Hepatocyte (in vitro differentiated cells): Measurements from ENCODE around the gene FCHSD2. TPM values are rescaled to one million over a fixed set of nuclear protein-coding genes. Genes with fewer than 3 reads are reported as not detected.
A peak's percentile ranks its signal among the peaks of the same experiment; 100 is the strongest.

ENCODE experiments used
- DNase-seq: peaks from one replicate; pipeline ENCODE4 v3.0.0-alpha.2; 2016; ENCODE audit warnings: low spot score
- H2AFZ ChIP-seq: fragments of 200-600 bp; sonication (generic); 2 replicates; pipeline ENCODE4 v1.6.0; 2016; ENCODE audit warnings: antibody characterized with exemption, mild to moderate bottlenecking
- H3K27ac ChIP-seq: fragments of 200-600 bp; sonication (generic); 2 replicates; pipeline ENCODE4 v1.5.1; 2016; ENCODE audit warnings: mild to moderate bottlenecking
- H3K27me3 ChIP-seq: fragments of 200-600 bp; sonication (generic); 2 replicates; pipeline ENCODE4 v1.6.1; 2016
- H3K36me3 ChIP-seq: fragments of 200-600 bp; sonication (generic); replicated peaks from 2 replicates; pipeline ENCODE4 v1.5.1; 2016; ENCODE audit warnings: low read depth; ENCODE audit not compliant: insufficient read depth
- H3K4me1 ChIP-seq: fragments of 200-600 bp; sonication (generic); 2 replicates; pipeline ENCODE4 v1.5.1; 2016; ENCODE audit warnings: mild to moderate bottlenecking, moderate library complexity; ENCODE audit not compliant: insufficient read depth
- H3K4me2 ChIP-seq: fragments of 200-600 bp; sonication (generic); 2 replicates; pipeline ENCODE4 v1.6.0; 2016
- H3K4me3 ChIP-seq: fragments of 200-600 bp; sonication (generic); 2 replicates; pipeline ENCODE4 v1.5.1; 2016; ENCODE audit warnings: mild to moderate bottlenecking
- H3K79me2 ChIP-seq: fragments of 200-600 bp; sonication (generic); 2 replicates; pipeline ENCODE4 v1.6.0; 2017; ENCODE audit warnings: mild to moderate bottlenecking
- H3K9me2 ChIP-seq: fragments of 200-600 bp; sonication (generic); replicated peaks from 2 replicates; pipeline ENCODE4 v1.6.0; 2017; ENCODE audit warnings: mild to moderate bottlenecking; ENCODE audit not compliant: insufficient read depth
- H3K9me3 ChIP-seq: fragments of 200-600 bp; sonication (generic); 2 replicates; pipeline ENCODE4 v1.5.1; 2016; ENCODE audit warnings: low read depth, mild to moderate bottlenecking
- H4K20me1 ChIP-seq: fragments of 200-600 bp; sonication (generic); 2 replicates; pipeline ENCODE4 v1.6.0; 2016; ENCODE audit warnings: mild to moderate bottlenecking; ENCODE audit not compliant: insufficient read depth, poor library complexity, severe bottlenecking
- CTCF ChIP-seq: fragments of 200-600 bp; sonication (generic); IDR thresholded peaks from 2 replicates; pipeline ENCODE4 v1.5.1; 2016; ENCODE audit warnings: antibody characterized with exemption, mild to moderate bottlenecking; ENCODE audit not compliant: poor library complexity
- EZH2 ChIP-seq: fragments of 200-600 bp; sonication (generic); IDR thresholded peaks from 2 replicates; pipeline ENCODE4 v1.6.1; 2016; ENCODE audit warnings: antibody characterized with exemption, mild to moderate bottlenecking, borderline replicate concordance
- EZH2phosphoT487 ChIP-seq: fragments of 200-600 bp; sonication (generic); IDR thresholded peaks from one replicate; pipeline ENCODE4 v1.6.1; 2018; ENCODE audit warnings: antibody characterized with exemption, mild to moderate bottlenecking, low read depth, moderate library complexity; ENCODE audit not compliant: unreplicated experiment, severe bottlenecking
- WGBS: methylation state at CpG from one replicate; pipeline ENCODE4 v1.1.6; 2016; ENCODE audit warnings: low lambda C conversion rate; ENCODE audit errors: missing lambda C conversion rate; 5-methylcytosine and 5-hydroxymethylcytosine counted together
- polyA plus RNA-seq: library from polyadenylated mRNA; unstranded; fragments of >200 nt; fragmentation: Nextera tagmentation; extraction: Ambion mirVana; gene quantifications from 2 replicates; pipeline ENCODE4 v1.2.1, GENCODE V29; 2016
- total RNA-seq: library from RNA; depleted of rRNA; stranded (reverse); fragments of >200 nt; gene quantifications from 2 replicates; pipeline ENCODE4 v1.2.3, GENCODE V29; 2014

Gene FCHSD2
- total and polyA plus RNA-seq, 2 experiments from 2014 or later, result 9.1 to 13.1 TPM

DNA sequence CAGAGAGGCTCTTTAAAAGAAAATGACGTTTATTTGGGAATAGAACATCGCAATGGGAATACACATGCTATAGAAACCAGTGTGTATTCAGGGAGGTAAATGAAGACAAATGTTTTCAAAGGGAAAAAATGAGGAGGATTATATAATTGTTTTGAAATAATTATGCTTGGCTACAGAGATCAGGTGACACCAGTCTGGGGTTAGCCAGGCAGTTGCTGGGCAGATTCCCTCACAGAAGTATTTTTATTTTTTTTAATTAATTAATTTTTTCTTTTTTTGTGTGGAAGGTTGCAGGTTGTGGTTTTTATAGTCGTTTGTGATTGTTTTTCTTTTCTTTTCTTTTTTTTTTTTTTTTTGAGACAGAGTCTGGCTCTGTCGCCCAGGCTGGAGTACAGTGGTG is 342.7 kb downstream of the FCHSD2 start:
- 84% methylated on average over 4 of the region's 4 CpGs for WGBS
- Histone ChIP-seq H4K20me1 (no peaks in the 10 kb centered on the region), H3K27ac (no peak overlapping the region), H3K36me3 (no peaks in the 10 kb centered on the region), H3K9me3 (no peaks in the 10 kb centered on the region), H3K9me2 (no peaks in the 10 kb centered on the region), H3K79me2 (no peaks in the 10 kb centered on the region), H3K4me2 (no peak overlapping the region), H3K4me3 (no peak overlapping the region), H2AFZ (no peak overlapping the region), H3K4me1 (peaks cover 5% of the 10 kb centered on the region), H3K27me3 (no peaks in the 10 kb centered on the region)
- TF ChIP-seq EZH2phosphoT487 (no peak), EZH2 (no peak), CTCF (no peak)
- DNase-seq, result no peak

GRCh38 chr11:72798361-72798760 is 343.8 kb downstream of the FCHSD2 start:
- Histone ChIP-seq H3K9me3 (no peaks in the 10 kb centered on the region), H3K4me1 (peaks cover 10% of the 10 kb centered on the region), H2AFZ (no peak overlapping the region), H3K4me2 (no peak overlapping the region), H3K9me2 (no peaks in the 10 kb centered on the region), H3K4me3 (no peak overlapping the region), H4K20me1 (no peaks in the 10 kb centered on the region), H3K27ac (no peak overlapping the region), H3K79me2 (no peaks in the 10 kb centered on the region), H3K36me3 (no peaks in the 10 kb centered on the region), H3K27me3 (no peaks in the 10 kb centered on the region)
- TF ChIP-seq CTCF (no peak), EZH2 (no peak), EZH2phosphoT487 (no peak)
- WGBS, result 72% methylated on average over 4 of the region's 4 CpGs
- DNase-seq, result no peak

DNA sequence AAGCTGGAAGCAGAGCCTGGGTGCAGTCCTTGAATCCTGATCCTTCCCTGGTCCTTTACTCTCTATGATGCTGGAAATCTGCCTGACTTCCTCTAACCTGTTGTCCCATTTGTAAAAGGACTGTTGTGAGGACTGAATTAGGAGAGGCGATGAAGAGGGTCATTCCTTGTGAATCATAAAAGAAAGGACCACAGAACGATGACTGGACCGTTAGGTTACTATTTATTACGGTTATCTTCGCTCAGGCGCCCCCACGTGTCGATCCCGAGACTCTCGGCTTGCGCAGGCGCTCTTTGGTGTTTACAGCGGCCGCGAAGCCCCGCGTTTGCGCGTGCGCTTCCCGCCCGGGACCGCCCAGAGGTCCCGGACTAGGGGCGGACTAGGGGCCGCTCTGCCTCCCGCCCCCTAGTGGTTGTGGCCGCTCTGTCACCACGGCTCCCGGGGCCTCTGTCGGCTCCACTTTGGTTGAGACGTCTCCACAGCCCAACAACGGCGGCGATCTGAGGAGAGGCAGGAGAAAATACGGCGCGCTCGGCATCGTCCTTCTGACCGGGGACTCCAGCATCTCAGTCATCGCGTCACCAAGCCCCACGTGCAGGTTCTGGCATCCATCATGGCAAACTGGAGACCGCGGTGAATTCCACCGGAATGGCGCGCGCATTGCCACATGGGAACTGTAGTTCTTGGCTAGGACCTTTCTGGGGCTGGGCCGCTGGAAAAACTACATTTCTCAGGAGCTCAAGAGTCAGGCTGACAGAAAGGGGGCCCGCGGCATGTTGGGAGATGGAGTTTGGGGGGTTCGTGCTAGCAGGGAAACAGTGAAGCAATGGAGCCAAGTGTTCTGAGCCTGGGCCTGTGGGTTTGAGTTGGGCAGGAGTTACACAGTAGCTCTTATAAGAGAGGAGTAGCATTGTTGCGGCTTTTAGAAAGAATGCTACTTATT is 348.4 kb downstream of the FCHSD2 start, which contains the start of gene STARD10:
Gene STARD10, minus strand, starts transcription at position 623 of the 943 bp plus-strand sequence. CDS start 12,866 bp downstream, outside the sequence.
- Histone ChIP-seq H3K9me2 (no peaks in the 10 kb centered on the region), H3K9me3 (no peaks in the 10 kb centered on the region), H3K4me2 (peak within 1 kb of the TSS; percentile 76), H4K20me1 (no peaks in the 10 kb centered on the region), H3K36me3 (no peaks in the 10 kb centered on the region), H3K4me3 (peak within 1 kb of the TSS; percentile 50), H3K4me1 (peaks cover 18% of the 10 kb centered on the region), H3K27me3 (no peaks in the 10 kb centered on the region), H3K27ac (peak within 1 kb of the TSS; percentile 92), H2AFZ (peak within 1 kb of the TSS; percentile 47), H3K79me2 (peaks cover 6% of the 10 kb centered on the region)
- 3% methylated on average over 53 of the region's 55 CpGs for WGBS
- peak; percentile 99 for DNase-seq
- TF ChIP-seq CTCF, result peak; percentile 100
- TF ChIP-seq EZH2, result no peak
